ENCODE results near the gene KIAA0753.
"Not testable (repeated sequence)": the region's sequence is repeated elsewhere in the genome, so short reads cannot be mapped to it uniquely, and the experiment has no call there.

KIAA0753 gene

GRCh38 chr17:6668219-6668618 lies 27.7 kb upstream of the KIAA0753 start:
- Histone ChIP-seq H3K27ac (no peak overlapping the region), H3K27me3 (ENCODE audit: insufficient read depth, low read depth, severe bottlenecking) (no peaks in the 10 kb centered on the region), H3K36me3 (no peaks in the 10 kb centered on the region), H3K4me3 (ENCODE audit: low read depth, low read length) (no peak overlapping the region), H3K9me3 (ENCODE audit: severe bottlenecking) (no peaks in the 10 kb centered on the region)
- DNase-seq, result no peak
- TF ChIP-seq CTCF (IDR thresholded peaks at IDR 0.05; ENCODE audit: low read depth, low read length), result no peak

GRCh38 chr17:6667516-6667915 lies 27.0 kb upstream of the KIAA0753 start:
- H3K9me3 ChIP-seq (ENCODE audit: severe bottlenecking), result no peaks in the 10 kb centered on the region
- no peaks in the 10 kb centered on the region for H3K27me3 ChIP-seq (ENCODE audit: insufficient read depth, low read depth, severe bottlenecking)
- H3K36me3 ChIP-seq, result no peaks in the 10 kb centered on the region
- TF ChIP-seq CTCF (IDR thresholded peaks at IDR 0.05; ENCODE audit: low read depth, low read length), result no peak
- no peak overlapping the region for H3K27ac ChIP-seq
- no peak overlapping the region for H3K4me3 ChIP-seq (ENCODE audit: low read depth, low read length)
- no peak for DNase-seq

GRCh38 chr17:6666557-6666956 lies 26.0 kb upstream of the KIAA0753 start:
- no peak overlapping the region for H3K27ac ChIP-seq
- no peaks in the 10 kb centered on the region for H3K36me3 ChIP-seq
- no peak for DNase-seq
- no peaks in the 10 kb centered on the region for H3K27me3 ChIP-seq (ENCODE audit: insufficient read depth, low read depth, severe bottlenecking)
- H3K4me3 ChIP-seq (ENCODE audit: low read depth, low read length), result no peak overlapping the region
- H3K9me3 ChIP-seq (ENCODE audit: severe bottlenecking), result no peaks in the 10 kb centered on the region
- TF ChIP-seq CTCF (IDR thresholded peaks at IDR 0.05; ENCODE audit: low read depth, low read length), result no peak

GRCh38 chr17:6666077-6666521 lies 25.6 kb upstream of the KIAA0753 start:
- Histone ChIP-seq H3K9me3 (ENCODE audit: severe bottlenecking) (no peaks in the 10 kb centered on the region), H3K27ac (no peak overlapping the region), H3K27me3 (ENCODE audit: insufficient read depth, low read depth, severe bottlenecking) (no peaks in the 10 kb centered on the region), H3K36me3 (no peaks in the 10 kb centered on the region), H3K4me3 (ENCODE audit: low read depth, low read length) (no peak overlapping the region)
- peak; percentile 87 for TF ChIP-seq CTCF (IDR thresholded peaks at IDR 0.05; ENCODE audit: low read depth, low read length)
- peak; percentile 70 for DNase-seq

- H3K27ac ChIP-seq; H3K36me3 ChIP-seq; H3K9me3 ChIP-seq (ENCODE audit: severe bottlenecking); H3K4me3 ChIP-seq (ENCODE audit: low read depth, low read length); DNase-seq; H3K27me3 ChIP-seq (ENCODE audit: insufficient read depth, low read depth, severe bottlenecking): not testable (repeated sequence)
Observed at GRCh38 chr17:6663200-6663599, 22.7 kb upstream of the KIAA0753 start.

GRCh38 chr17:6661464-6661848 lies 20.9 kb upstream of the KIAA0753 start:
- TF ChIP-seq CTCF (IDR thresholded peaks at IDR 0.05; ENCODE audit: low read depth, low read length), result no peak
- no peaks in the 10 kb centered on the region for H3K36me3 ChIP-seq
- H3K9me3 ChIP-seq (ENCODE audit: severe bottlenecking), result no peaks in the 10 kb centered on the region

More at GRCh38 chr17:6661464-6661848, 20.9 kb upstream of the KIAA0753 start:
- no peak for DNase-seq
- no peaks in the 10 kb centered on the region for H3K27me3 ChIP-seq (ENCODE audit: insufficient read depth, low read depth, severe bottlenecking)
- no peak overlapping the region for H3K4me3 ChIP-seq (ENCODE audit: low read depth, low read length)
- H3K27ac ChIP-seq, result no peak overlapping the region

Data from WERI-Rb-1 (cell line).